GM23248 (cell line): ENCODE data around the gene BTLA. TPM values are rescaled to one million over a fixed set of nuclear protein-coding genes. Genes with fewer than 3 reads are reported as not detected.

ENCODE experiments used
- DNase-seq: peaks from one replicate; pipeline ENCODE4 v3.0.0-alpha.2; 2015
- H2AFZ ChIP-seq: fragments of 200-600 bp; sonication (generic); 2 replicates; pipeline ENCODE4 v1.6.1; 2016; ENCODE audit warnings: antibody characterized with exemption
- H3F3A ChIP-seq: fragments of 200-600 bp; sonication (generic); 2 replicates; pipeline ENCODE4 v1.6.1; 2016; ENCODE audit warnings: mild to moderate bottlenecking, antibody characterized with exemption, mixed run types; ENCODE audit not compliant: insufficient read depth
- H3K27ac ChIP-seq: fragments of 200-600 bp; sonication (generic); 2 replicates; pipeline ENCODE4 v1.5.1; 2016; ENCODE audit warnings: mild to moderate bottlenecking
- H3K27me3 ChIP-seq: fragments of 200-600 bp; sonication (generic); replicated peaks from 2 replicates; pipeline ENCODE4 v1.6.1; 2016; ENCODE audit warnings: mild to moderate bottlenecking; ENCODE audit not compliant: insufficient read depth
- H3K36me3 ChIP-seq: fragments of 200-600 bp; sonication (generic); 2 replicates; pipeline ENCODE4 v1.6.1; 2016; ENCODE audit warnings: low read depth, mild to moderate bottlenecking
- H3K4me1 ChIP-seq: fragments of 200-600 bp; sonication (generic); 2 replicates; pipeline ENCODE4 v1.6.1; 2016; ENCODE audit warnings: mild to moderate bottlenecking; ENCODE audit not compliant: insufficient read depth
- H3K4me2 ChIP-seq: fragments of 200-600 bp; sonication (generic); one replicate; pipeline ENCODE4 v1.6.1; 2016; ENCODE audit warnings: mild to moderate bottlenecking; ENCODE audit not compliant: unreplicated experiment
- H3K4me3 ChIP-seq: fragments of 200-600 bp; sonication (generic); 2 replicates; pipeline ENCODE4 v1.5.1; 2016; ENCODE audit warnings: mild to moderate bottlenecking
- H3K79me2 ChIP-seq: fragments of 200-600 bp; sonication (generic); 2 replicates; pipeline ENCODE4 v1.6.1; 2016; ENCODE audit warnings: mild to moderate bottlenecking; ENCODE audit not compliant: insufficient read depth
- H3K9ac ChIP-seq: fragments of 200-600 bp; sonication (generic); 2 replicates; pipeline ENCODE4 v1.6.1; 2016; ENCODE audit warnings: mild to moderate bottlenecking
- H3K9me2 ChIP-seq: fragments of 200-600 bp; sonication (generic); 2 replicates; pipeline ENCODE4 v1.6.1; 2016; ENCODE audit warnings: mixed run types, mild to moderate bottlenecking, moderate library complexity; ENCODE audit not compliant: insufficient read depth
- H3K9me3 ChIP-seq: fragments of 200-600 bp; sonication (generic); one replicate; pipeline ENCODE4 v1.6.1; 2017; ENCODE audit warnings: low read depth
- H4K20me1 ChIP-seq: fragments of 200-600 bp; sonication (generic); 2 replicates; pipeline ENCODE4 v1.6.0; 2016; ENCODE audit not compliant: insufficient read depth
- EZH2 ChIP-seq: fragments of 200-600 bp; sonication (generic); IDR thresholded peaks from 2 replicates; pipeline ENCODE4 v1.6.1; 2018; ENCODE audit warnings: antibody characterized with exemption, mild to moderate bottlenecking; ENCODE audit not compliant: insufficient read depth, poor library complexity, severe bottlenecking
- EZH2phosphoT487 ChIP-seq: fragments of 200-600 bp; sonication (generic); IDR thresholded peaks from 2 replicates; pipeline ENCODE4 v1.6.1; 2018; ENCODE audit warnings: antibody characterized with exemption, moderate library complexity, mild to moderate bottlenecking, low read depth; ENCODE audit not compliant: insufficient read depth
- WGBS, 2 experiments: methylation state at CpG; one replicate each; pipeline ENCODE4 v1.1.6; 2015 to 2017; ENCODE audit warnings: low lambda C conversion rate in 2 of 2, low coverage in 1 of 2; ENCODE audit errors: missing lambda C conversion rate in 2 of 2; 5-methylcytosine and 5-hydroxymethylcytosine counted together
- in situ Hi-C: fragments of 300-500 bp; cut with MboI; formaldehyde crosslinking; loops from 2 replicates; pipeline ENCODE4 v1.15.0; 2020
- polyA plus RNA-seq: library from polyadenylated mRNA; unstranded; fragments of >200 nt; fragmentation: Nextera tagmentation; extraction: Ambion mirVana; gene quantifications from 2 replicates; pipeline ENCODE4 v1.2.1, GENCODE V29; 2016
- total RNA-seq: library from RNA; depleted of rRNA; stranded (reverse); fragments of >200 nt; shearing (Covaris generic); gene quantifications from 2 replicates; pipeline ENCODE4 v1.2.3, GENCODE V29; 2014

BTLA gene
- total and polyA plus RNA-seq, 2 experiments from 2014 or later = not detected

- Histone ChIP-seq H3K4me2 (no peak overlapping the region), H3K79me2 (no peaks in the 10 kb centered on the region), H3K27me3 (no peaks in the 10 kb centered on the region), H3K4me1 (no peaks in the 10 kb centered on the region), H3K9me2 (no peaks in the 10 kb centered on the region), H3K9ac (no peak overlapping the region), H3K4me3 (no peak overlapping the region), H2AFZ (no peak overlapping the region), H3K36me3 (no peaks in the 10 kb centered on the region), H3K27ac (no peak overlapping the region), H3K9me3 (no peaks in the 10 kb centered on the region), H3F3A (no peaks in the 10 kb centered on the region), H4K20me1 (no peaks in the 10 kb centered on the region)
- DNase-seq = no peak
- WGBS, 2 experiments = 0 to 1% methylated on average over 2 of the region's 2 CpGs
- in situ Hi-C loops = loop anchor here (25.0 kb wide), 1 partner anchor 369 kb away; the partner anchor contains the start of gene GCSAM
- TF ChIP-seq EZH2phosphoT487 = no peak
- TF ChIP-seq EZH2 = no peak
Observed at GRCh38 chr3:112505907-112506306, 6.6 kb upstream of the BTLA start.

GRCh38 chr3:112504123-112504522, 4.9 kb upstream of the BTLA start:
- no peaks in the 10 kb centered on the region for H3K4me1 ChIP-seq
- H3K4me3 ChIP-seq = no peak overlapping the region
- H3F3A ChIP-seq = no peaks in the 10 kb centered on the region
- no peak overlapping the region for H3K4me2 ChIP-seq
- no peaks in the 10 kb centered on the region for H3K9me3 ChIP-seq
- no peak for DNase-seq
- H2AFZ ChIP-seq = no peak overlapping the region
- H3K9me2 ChIP-seq = no peaks in the 10 kb centered on the region
- no peaks in the 10 kb centered on the region for H3K27me3 ChIP-seq
- H4K20me1 ChIP-seq = no peaks in the 10 kb centered on the region
- H3K27ac ChIP-seq = no peak overlapping the region
- 54 to 65% methylated on average over 3 of the region's 3 CpGs for WGBS, 2 experiments
- H3K9ac ChIP-seq = no peak overlapping the region
- no peaks in the 10 kb centered on the region for H3K79me2 ChIP-seq
- in situ Hi-C loops = loop anchor here (25.0 kb wide), 1 partner anchor 367 kb away; the partner anchor contains the start of gene GCSAM
- TF ChIP-seq EZH2 (no peak), EZH2phosphoT487 (no peak)
- H3K36me3 ChIP-seq = no peaks in the 10 kb centered on the region

- no peaks in the 10 kb centered on the region for H3K79me2 ChIP-seq
- TF ChIP-seq EZH2phosphoT487 (no peak), EZH2 (no peak)
- H3K4me2 ChIP-seq = no peak overlapping the region
- no peaks in the 10 kb centered on the region for H4K20me1 ChIP-seq
- no peak overlapping the region for H3K27ac ChIP-seq
- H3K4me1 ChIP-seq = no peaks in the 10 kb centered on the region
- WGBS, 2 experiments = 45 to 47% methylated on average over 4 of the region's 4 CpGs
- H3K9ac ChIP-seq = no peak overlapping the region
- in situ Hi-C loops = loop anchor here (25.0 kb wide), 1 partner anchor 366 kb away; the partner anchor contains the start of gene GCSAM
- no peaks in the 10 kb centered on the region for H3F3A ChIP-seq
- no peak for DNase-seq
- H2AFZ ChIP-seq = no peak overlapping the region
- no peaks in the 10 kb centered on the region for H3K9me2 ChIP-seq
- no peak overlapping the region for H3K4me3 ChIP-seq
- no peaks in the 10 kb centered on the region for H3K36me3 ChIP-seq
- no peaks in the 10 kb centered on the region for H3K27me3 ChIP-seq
- no peaks in the 10 kb centered on the region for H3K9me3 ChIP-seq
Observed at GRCh38 chr3:112503304-112503972, 4.2 kb upstream of the BTLA start.

DNA sequence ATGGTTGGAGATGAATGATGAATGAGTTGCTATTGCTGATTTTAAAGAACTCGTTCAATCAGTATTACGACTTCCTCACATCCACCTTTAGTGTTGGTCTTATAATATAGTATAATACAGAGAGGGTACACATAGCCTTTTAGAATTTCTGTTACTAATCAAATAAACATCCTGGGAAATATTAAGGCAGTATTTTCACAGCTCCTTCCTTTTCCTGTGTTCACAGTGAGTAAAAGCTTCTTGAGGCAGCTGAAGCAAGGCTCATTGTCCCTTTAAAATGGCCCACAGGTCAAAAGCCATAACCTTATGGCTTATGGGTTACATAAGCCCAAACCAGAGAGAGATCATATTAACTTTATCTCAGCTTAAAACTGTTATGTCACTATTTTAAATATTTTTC, 1.3 kb upstream of the BTLA start:
- peaks cover 5% of the 10 kb centered on the region for H3K27me3 ChIP-seq
- no peak overlapping the region for H3K4me2 ChIP-seq
- H3K27ac ChIP-seq = no peak overlapping the region
- H3K4me1 ChIP-seq = no peaks in the 10 kb centered on the region
- H4K20me1 ChIP-seq = no peaks in the 10 kb centered on the region
- DNase-seq = no peak
- no peak overlapping the region for H2AFZ ChIP-seq
- H3K9me3 ChIP-seq = no peaks in the 10 kb centered on the region
- H3K4me3 ChIP-seq = no peak overlapping the region
- TF ChIP-seq EZH2phosphoT487 (no peak), EZH2 (no peak)
- no peaks in the 10 kb centered on the region for H3K36me3 ChIP-seq
- no peaks in the 10 kb centered on the region for H3K9me2 ChIP-seq
- no peaks in the 10 kb centered on the region for H3F3A ChIP-seq
- H3K9ac ChIP-seq = no peak overlapping the region
- H3K79me2 ChIP-seq = no peaks in the 10 kb centered on the region
- in situ Hi-C loops = loop anchor here (25.0 kb wide), 1 partner anchor 363 kb away; the partner anchor contains the start of gene GCSAM
- WGBS, 2 experiments = 26 to 30% methylated on average over 2 of the region's 2 CpGs
